Smooth muscle cell (in vitro differentiated cells): ENCODE data around the gene UGT2A2. TPM values are rescaled to one million over a fixed set of nuclear protein-coding genes. Genes with fewer than 3 reads are reported as not detected.

ENCODE experiments used
- DNase-seq: peaks from one replicate; lab custom pipeline; 2025; ENCODE audit not compliant: unreplicated experiment; lab: John Stamatoyannopoulos, UW
- H2AFZ ChIP-seq: fragments of 200-600 bp; sonication (generic); 2 replicates; pipeline ENCODE4 v1.6.0; 2016; ENCODE audit warnings: antibody characterized with exemption, low read depth, mild to moderate bottlenecking
- H3F3A ChIP-seq: fragments of 200-600 bp; sonication (generic); 2 replicates; pipeline ENCODE4 v1.6.0; 2017; ENCODE audit warnings: antibody characterized with exemption, low read depth
- H3K27ac ChIP-seq: fragments of 200-600 bp; sonication (generic); 2 replicates; pipeline ENCODE4 v1.5.1; 2016; ENCODE audit warnings: low read depth, mild to moderate bottlenecking
- H3K27me3 ChIP-seq: fragments of 200-600 bp; sonication (generic); 2 replicates; pipeline ENCODE4 v1.6.1; 2016; ENCODE audit warnings: low read depth, mild to moderate bottlenecking
- H3K36me3 ChIP-seq: fragments of 200-600 bp; sonication (generic); 2 replicates; pipeline ENCODE4 v1.5.1; 2016; ENCODE audit warnings: low read depth
- H3K4me1 ChIP-seq: fragments of 200-600 bp; sonication (generic); 2 replicates; pipeline ENCODE4 v1.5.1; 2016; ENCODE audit warnings: low read depth
- H3K4me2 ChIP-seq: fragments of 200-600 bp; sonication (generic); 2 replicates; pipeline ENCODE4 v1.6.0; 2016; ENCODE audit warnings: mild to moderate bottlenecking
- H3K4me3 ChIP-seq: fragments of 200-600 bp; sonication (generic); 2 replicates; pipeline ENCODE4 v1.5.1; 2016; ENCODE audit warnings: mild to moderate bottlenecking
- H3K79me2 ChIP-seq: fragments of 200-600 bp; sonication (generic); 2 replicates; pipeline ENCODE4 v1.6.0; 2016; ENCODE audit warnings: low read depth, mild to moderate bottlenecking
- H3K9ac ChIP-seq: fragments of 200-600 bp; sonication (generic); 2 replicates; pipeline ENCODE4 v1.6.0; 2016; ENCODE audit warnings: low read depth
- H3K9me3 ChIP-seq: fragments of 200-600 bp; sonication (generic); replicated peaks from 2 replicates; pipeline ENCODE4 v1.5.1; 2016; ENCODE audit warnings: low read depth
- H4K20me1 ChIP-seq: fragments of 200-600 bp; sonication (generic); 2 replicates; pipeline ENCODE4 v1.6.0; 2016; ENCODE audit warnings: low read depth
- CTCF ChIP-seq: fragments of 200-600 bp; sonication (generic); IDR thresholded peaks from 2 replicates; pipeline ENCODE4 v1.5.1; 2017; ENCODE audit warnings: borderline replicate concordance, mild to moderate bottlenecking, antibody characterized with exemption; ENCODE audit not compliant: insufficient read depth, poor library complexity, severe bottlenecking
- WGBS: methylation state at CpG from one replicate; pipeline ENCODE4 v1.1.7; 2016; ENCODE audit warnings: low lambda C conversion rate; 5-methylcytosine and 5-hydroxymethylcytosine counted together
- polyA plus RNA-seq: library from polyadenylated mRNA; unstranded; fragments of >200 nt; fragmentation: Nextera tagmentation; extraction: Ambion mirVana; gene quantifications from 2 replicates; pipeline ENCODE4 v1.2.1, GENCODE V29; 2016
- small RNA-seq: library from RNA; depleted of rRNA; stranded (forward); fragments of <200 nt; gene quantifications from one replicate; pipeline ENCODE3, GENCODE V24; 2014
- total RNA-seq: library from RNA; depleted of rRNA; stranded (reverse); fragments of >200 nt; gene quantifications from 2 replicates; pipeline ENCODE4 v1.2.3, GENCODE V29; 2014

Gene UGT2A2
- total and polyA plus RNA-seq, 2 experiments from 2014 or later, result not detected

- Histone ChIP-seq H3K27me3 (no peaks in the 10 kb centered on the region), H3K36me3 (no peaks in the 10 kb centered on the region), H3K79me2 (no peaks in the 10 kb centered on the region), H3K4me2 (no peak overlapping the region), H3K9me3 (no peaks in the 10 kb centered on the region), H3K4me1 (no peaks in the 10 kb centered on the region), H3K4me3 (no peak overlapping the region), H3K9ac (no peak overlapping the region), H4K20me1 (no peaks in the 10 kb centered on the region), H3K27ac (no peak overlapping the region), H3F3A (no peaks in the 10 kb centered on the region), H2AFZ (no peak overlapping the region)
- WGBS, result 65% methylated on average over 2 of the region's 2 CpGs
- no peak for DNase-seq
- TF ChIP-seq CTCF, result no peak
These were observed 76.0 kb downstream of the UGT2A2 start for GRCh38 chr4:69563424-69563823.

GRCh38 chr4:69549651-69550050, 89.8 kb downstream of the UGT2A2 start:
- Histone ChIP-seq H3F3A (no peaks in the 10 kb centered on the region), H3K4me3 (no peak overlapping the region), H4K20me1 (no peaks in the 10 kb centered on the region), H3K79me2 (no peaks in the 10 kb centered on the region), H3K36me3 (no peaks in the 10 kb centered on the region), H3K9me3 (no peaks in the 10 kb centered on the region), H3K9ac (no peak overlapping the region), H2AFZ (no peak overlapping the region), H3K4me1 (peaks cover 5% of the 10 kb centered on the region), H3K27me3 (no peaks in the 10 kb centered on the region), H3K4me2 (no peak overlapping the region), H3K27ac (no peak overlapping the region)
- no peak for TF ChIP-seq CTCF
- DNase-seq, result no peak
- 97% methylated on average over 2 of the region's 2 CpGs for WGBS

- Histone ChIP-seq H3K4me2 (peak overlapping the region; percentile 74), H3K9me3 (no peaks in the 10 kb centered on the region), H3K9ac (peak overlapping the region; percentile 85), H3K79me2 (no peaks in the 10 kb centered on the region), H2AFZ (no peak overlapping the region), H3K4me1 (peaks cover 5% of the 10 kb centered on the region), H3K4me3 (peak overlapping the region; percentile 9), H3K27ac (peak overlapping the region; percentile 97), H3F3A (no peaks in the 10 kb centered on the region), H3K36me3 (no peaks in the 10 kb centered on the region), H4K20me1 (no peaks in the 10 kb centered on the region), H3K27me3 (no peaks in the 10 kb centered on the region)
- no peak for TF ChIP-seq CTCF
- WGBS, result 9% methylated on average over 6 of the region's 6 CpGs
- DNase-seq, result no peak
These were observed 93.2 kb downstream of the UGT2A2 start for GRCh38 chr4:69546134-69546765.

Small RNAs within 50 kb of the gene (small RNA-seq; reads per million reads assigned to genes)
- gene UGT2A2, result not detected

Other genes with a start within 250 kb of the UGT2A2 start
- gene UGT2B4, start 143.7 kb downstream of the UGT2A2 start, total RNA-seq, result not detected in 2 replicates
- 0.11 TPM in 1 of 2 replicates, not detected in the other for gene UGT2B4, start 143.7 kb downstream of the UGT2A2 start, polyA plus RNA-seq
- not detected in 2 replicates for gene UGT2A1, start 13.6 kb upstream of the UGT2A2 start, total RNA-seq
- not detected in 2 replicates for gene UGT2A1, start 13.6 kb upstream of the UGT2A2 start, polyA plus RNA-seq
- 0.13 TPM in 1 of 2 replicates, not detected in the other for gene SULT1B1, start 121.0 kb upstream of the UGT2A2 start, total RNA-seq
- gene SULT1B1, start 121.0 kb upstream of the UGT2A2 start, polyA plus RNA-seq, result 0.02 TPM in 1 of 2 replicates, not detected in the other
- not detected in 2 replicates for gene SULT1E1, start 220.5 kb upstream of the UGT2A2 start, total RNA-seq
- gene SULT1E1, start 220.5 kb upstream of the UGT2A2 start, polyA plus RNA-seq, result not detected in 2 replicates